ENCODE measurements around the gene FARSB.

Gene FARSB

DNA sequence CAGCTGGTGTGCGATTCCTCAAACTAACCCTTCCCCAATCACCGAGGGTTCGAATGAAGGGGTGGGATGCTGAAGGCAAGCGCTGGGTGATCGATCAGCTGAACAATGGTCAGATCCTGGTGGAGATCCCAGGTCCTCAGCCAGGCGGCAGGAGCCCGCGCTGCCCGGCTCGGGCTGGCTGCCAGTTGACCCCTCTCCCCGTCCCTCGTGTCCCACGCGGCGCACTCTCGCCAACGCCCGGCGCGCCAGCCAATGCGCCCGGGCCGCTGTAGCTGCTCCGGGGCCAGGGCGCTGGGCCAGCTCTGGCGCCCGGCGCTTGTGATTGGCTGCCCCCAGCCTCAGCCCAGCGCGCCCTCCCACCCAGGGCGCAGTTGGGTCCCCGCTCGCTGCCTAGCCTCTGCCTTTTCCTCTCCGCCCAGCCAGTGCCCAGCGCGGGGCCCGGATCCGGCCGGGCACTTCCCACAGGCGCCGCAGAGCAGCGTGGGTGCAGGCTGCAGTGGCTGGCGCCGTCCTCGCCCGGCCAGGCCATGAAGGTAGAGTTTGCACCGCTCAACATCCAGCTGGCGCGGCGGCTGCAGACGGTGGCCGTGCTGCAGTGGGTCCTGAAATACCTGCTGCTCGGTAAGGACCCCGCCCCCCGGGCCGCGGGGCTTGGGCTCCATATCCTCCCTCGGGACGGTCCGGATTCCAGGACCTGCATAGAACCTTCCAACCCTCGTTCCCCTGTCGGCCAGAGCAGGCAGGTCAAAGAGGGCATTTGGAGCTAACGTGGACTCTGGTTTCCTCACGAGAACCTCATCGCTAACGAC lies 15.6 kb upstream of the FARSB start, which contains the start of gene MOGAT1:
Gene MOGAT1 (plus strand): TSS at position 400 of the 809 bp plus-strand sequence. CDS start 128 bp downstream, at position 528.
- Histone ChIP-seq H3K36me3 (ENCODE audit: insufficient read depth) (no peaks in the 10 kb centered on the region), H3K4me3 (IDR thresholded peaks at IDR 0.05; ENCODE audit: insufficient read depth, low read depth, low read length) (no peak within 1 kb of the TSS), H3K4me2 (no peak within 1 kb of the TSS), H3K9ac (no peak within 1 kb of the TSS), H4K20me1 (ENCODE audit: insufficient read depth) (no peaks in the 10 kb centered on the region), H3K79me2 (ENCODE audit: insufficient read depth, low read depth) (no peaks in the 10 kb centered on the region), H3K27me3 (ENCODE audit: insufficient read depth, low read depth) (no peaks in the 10 kb centered on the region), H3K27ac (no peak within 1 kb of the TSS), H3K4me1 (ENCODE audit: low read depth, poor library complexity, severe bottlenecking) (no peaks in the 10 kb centered on the region), H2AFZ (ENCODE audit: low read depth) (no peak within 1 kb of the TSS)
- TF ChIP-seq, protein P1, sequence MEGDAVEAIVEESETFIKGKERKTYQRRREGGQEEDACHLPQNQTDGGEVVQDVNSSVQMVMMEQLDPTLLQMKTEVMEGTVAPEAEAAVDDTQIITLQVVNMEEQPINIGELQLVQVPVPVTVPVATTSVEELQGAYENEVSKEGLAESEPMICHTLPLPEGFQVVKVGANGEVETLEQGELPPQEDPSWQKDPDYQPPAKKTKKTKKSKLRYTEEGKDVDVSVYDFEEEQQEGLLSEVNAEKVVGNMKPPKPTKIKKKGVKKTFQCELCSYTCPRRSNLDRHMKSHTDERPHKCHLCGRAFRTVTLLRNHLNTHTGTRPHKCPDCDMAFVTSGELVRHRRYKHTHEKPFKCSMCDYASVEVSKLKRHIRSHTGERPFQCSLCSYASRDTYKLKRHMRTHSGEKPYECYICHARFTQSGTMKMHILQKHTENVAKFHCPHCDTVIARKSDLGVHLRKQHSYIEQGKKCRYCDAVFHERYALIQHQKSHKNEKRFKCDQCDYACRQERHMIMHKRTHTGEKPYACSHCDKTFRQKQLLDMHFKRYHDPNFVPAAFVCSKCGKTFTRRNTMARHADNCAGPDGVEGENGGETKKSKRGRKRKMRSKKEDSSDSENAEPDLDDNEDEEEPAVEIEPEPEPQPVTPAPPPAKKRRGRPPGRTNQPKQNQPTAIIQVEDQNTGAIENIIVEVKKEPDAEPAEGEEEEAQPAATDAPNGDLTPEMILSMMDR (conservative IDR thresholded peaks at IDR 0.05; ENCODE audit: low read depth, low read length) = no peak

DNA sequence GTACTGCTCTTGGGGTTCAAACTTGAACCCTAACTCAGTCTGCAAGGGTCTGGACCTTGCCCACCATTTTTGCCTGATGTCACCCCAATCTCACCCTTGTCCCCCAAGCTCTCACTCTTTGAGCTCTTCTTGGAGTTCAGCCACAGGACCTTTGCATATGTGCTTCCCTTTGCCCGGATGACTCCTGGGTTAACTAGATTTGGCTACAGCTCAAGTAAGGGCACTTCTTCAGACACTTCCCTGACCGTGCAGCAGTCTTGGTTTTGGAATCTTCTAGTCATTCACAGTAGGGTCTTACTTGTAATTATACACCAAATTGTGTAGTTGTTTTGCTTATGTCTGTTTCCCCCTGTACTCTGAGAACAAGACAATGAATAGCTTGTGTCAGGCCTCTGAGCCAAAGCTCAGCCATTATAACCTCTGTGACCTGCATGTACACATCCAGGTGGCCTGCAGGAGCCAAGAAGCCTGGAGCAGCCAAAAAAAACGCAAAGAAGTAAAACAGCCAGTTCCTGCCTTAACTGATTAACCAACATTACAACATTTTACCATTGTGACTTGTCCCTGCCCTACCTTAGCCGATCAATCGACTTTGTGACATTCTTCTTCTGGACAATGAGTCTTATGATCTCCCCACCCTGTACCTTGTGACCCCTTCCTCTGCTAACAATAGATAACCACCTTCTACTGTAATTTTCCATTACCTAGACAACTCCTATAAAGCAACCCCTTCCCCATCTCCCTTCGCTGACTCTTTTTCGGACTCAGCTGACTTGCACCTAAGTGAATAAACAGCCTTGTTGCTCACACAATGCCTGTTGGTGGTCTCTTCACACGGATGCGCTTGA lies 14.5 kb upstream of the FARSB start:
- no peaks in the 10 kb centered on the region for H3K27me3 ChIP-seq (ENCODE audit: insufficient read depth, low read depth)
- no peaks in the 10 kb centered on the region for H3K4me1 ChIP-seq (ENCODE audit: low read depth, poor library complexity, severe bottlenecking)
- H3K36me3 ChIP-seq (ENCODE audit: insufficient read depth) = no peaks in the 10 kb centered on the region
- no peak overlapping the region for H3K4me3 ChIP-seq (IDR thresholded peaks at IDR 0.05; ENCODE audit: insufficient read depth, low read depth, low read length)
- no peak overlapping the region for H3K4me2 ChIP-seq
- H3K9ac ChIP-seq = no peak overlapping the region
- no peaks in the 10 kb centered on the region for H3K79me2 ChIP-seq (ENCODE audit: insufficient read depth, low read depth)
- no peak overlapping the region for H3K27ac ChIP-seq
- H4K20me1 ChIP-seq (ENCODE audit: insufficient read depth) = no peaks in the 10 kb centered on the region
- TF ChIP-seq, protein P1 (conservative IDR thresholded peaks at IDR 0.05; ENCODE audit: low read depth, low read length) = no peak
- H2AFZ ChIP-seq (ENCODE audit: low read depth) = no peak overlapping the region

- Histone ChIP-seq H3K4me3 (IDR thresholded peaks at IDR 0.05; ENCODE audit: insufficient read depth, low read depth, low read length) (no peak overlapping the region), H3K27ac (no peak overlapping the region), H3K36me3 (ENCODE audit: insufficient read depth) (no peaks in the 10 kb centered on the region), H3K79me2 (ENCODE audit: insufficient read depth, low read depth) (no peaks in the 10 kb centered on the region), H3K27me3 (ENCODE audit: insufficient read depth, low read depth) (no peaks in the 10 kb centered on the region), H2AFZ (ENCODE audit: low read depth) (no peak overlapping the region), H3K4me2 (no peak overlapping the region), H3K4me1 (ENCODE audit: low read depth, poor library complexity, severe bottlenecking) (no peaks in the 10 kb centered on the region), H3K9ac (no peak overlapping the region), H4K20me1 (ENCODE audit: insufficient read depth) (no peaks in the 10 kb centered on the region)
- TF ChIP-seq, protein P1 (conservative IDR thresholded peaks at IDR 0.05; ENCODE audit: low read depth, low read length) = no peak
Observed at GRCh38 chr2:222669353-222669752, 13.5 kb upstream of the FARSB start.

DNA sequence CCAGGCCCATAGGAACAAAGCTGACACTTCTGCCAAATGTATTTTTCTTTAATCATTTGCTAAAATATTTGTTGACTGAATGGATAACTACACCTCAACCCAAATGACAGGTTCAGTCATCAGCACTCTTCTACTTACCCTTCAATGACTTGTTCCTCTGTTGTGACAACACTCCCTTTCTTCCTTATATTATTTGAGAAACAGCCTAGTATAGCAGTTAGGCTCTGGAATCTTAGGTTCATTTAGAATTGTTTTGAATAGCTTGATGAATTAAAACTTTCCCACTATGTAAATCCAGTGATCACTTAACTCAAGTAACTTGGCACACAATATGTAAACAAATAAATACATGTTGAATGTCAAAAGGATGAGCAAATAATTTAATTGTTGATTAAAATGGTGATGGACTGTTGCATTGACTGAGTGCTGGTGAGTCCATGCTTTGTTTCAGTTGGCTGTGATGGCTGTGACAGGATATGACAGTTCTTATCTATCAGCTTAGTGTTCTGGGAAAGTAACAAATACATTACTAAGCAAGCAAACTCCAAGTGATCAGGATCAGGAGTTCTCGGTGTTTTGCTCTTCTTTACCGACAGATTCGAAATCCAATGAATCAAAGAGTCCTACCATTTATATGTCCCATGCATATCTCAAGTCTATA lies 12.7 kb upstream of the FARSB start:
- H3K27ac ChIP-seq = no peak overlapping the region
- TF ChIP-seq, protein P1 (conservative IDR thresholded peaks at IDR 0.05; ENCODE audit: low read depth, low read length) = no peak
- no peak overlapping the region for H3K9ac ChIP-seq

More for the DNA sequence above, 12.7 kb upstream of the FARSB start:
- Histone ChIP-seq H3K4me3 (IDR thresholded peaks at IDR 0.05; ENCODE audit: insufficient read depth, low read depth, low read length) (no peak overlapping the region), H3K27me3 (ENCODE audit: insufficient read depth, low read depth) (no peaks in the 10 kb centered on the region), H3K36me3 (ENCODE audit: insufficient read depth) (no peaks in the 10 kb centered on the region), H4K20me1 (ENCODE audit: insufficient read depth) (no peaks in the 10 kb centered on the region), H3K4me2 (no peak overlapping the region), H2AFZ (ENCODE audit: low read depth) (no peak overlapping the region), H3K4me1 (ENCODE audit: low read depth, poor library complexity, severe bottlenecking) (no peaks in the 10 kb centered on the region), H3K79me2 (ENCODE audit: insufficient read depth, low read depth) (no peaks in the 10 kb centered on the region)

Measured in KMS-11 (cell line).